GM21381 (cell line): Measurements from ENCODE around the gene SPON1.
"Not testable (repeated sequence)": the region's sequence is repeated elsewhere in the genome, so short reads cannot be mapped to it uniquely, and the experiment has no call there.

ENCODE experiments used
- ATAC-seq: cut with Tn5 transposase; IDR thresholded peaks from one replicate; pipeline ENCODE4 v1.9.1; 2021; ENCODE audit warnings: mild to moderate bottlenecking, moderate library complexity; ENCODE audit not compliant: unreplicated experiment

Gene SPON1

GRCh38 chr11:14075118-14076078, 112.9 kb downstream of the SPON1 start:
- ATAC-seq, result no peak

DNA sequence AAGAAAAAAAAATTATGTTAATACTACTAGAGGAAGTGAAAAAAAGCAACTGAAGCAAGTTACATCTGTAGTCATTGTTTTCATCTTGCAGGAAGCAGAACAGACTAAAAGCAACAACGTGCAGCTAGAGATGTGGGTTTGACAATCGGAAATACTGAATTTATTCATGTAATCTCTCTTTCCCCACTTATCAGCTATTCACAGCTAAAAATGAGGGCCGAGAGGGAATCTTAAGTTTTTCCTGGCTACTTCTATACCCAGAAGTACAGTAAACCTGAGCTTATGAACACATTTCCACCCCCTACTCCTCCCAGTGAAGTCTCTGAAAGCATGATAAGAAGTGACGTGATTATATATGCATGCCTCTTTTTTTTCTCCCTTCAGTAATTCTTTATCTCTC, 116.5 kb downstream of the SPON1 start:
- ATAC-seq, result no peak

DNA sequence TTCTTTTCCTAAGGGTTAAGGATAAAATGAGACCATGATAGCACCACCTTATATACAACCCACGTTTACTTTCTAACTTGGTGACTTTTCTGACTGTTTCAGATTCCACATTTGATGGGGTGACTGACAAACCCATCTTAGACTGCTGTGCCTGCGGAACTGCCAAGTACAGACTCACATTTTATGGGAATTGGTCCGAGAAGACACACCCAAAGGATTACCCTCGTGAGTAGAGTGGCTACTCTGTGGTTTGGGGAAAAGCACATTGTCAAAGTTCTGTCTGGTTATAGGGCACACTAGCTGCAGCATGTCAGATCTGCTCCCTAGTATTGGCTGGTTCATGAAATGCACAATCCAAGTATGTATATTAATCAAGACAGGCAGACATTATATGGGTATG, 117.3 kb downstream of the SPON1 start:
- no peak for ATAC-seq

GRCh38 chr11:14081581-14082231, 119.2 kb downstream of the SPON1 start:
- no peak for ATAC-seq

GRCh38 chr11:14082338-14082737, 119.8 kb downstream of the SPON1 start:
- ATAC-seq, result no peak

DNA sequence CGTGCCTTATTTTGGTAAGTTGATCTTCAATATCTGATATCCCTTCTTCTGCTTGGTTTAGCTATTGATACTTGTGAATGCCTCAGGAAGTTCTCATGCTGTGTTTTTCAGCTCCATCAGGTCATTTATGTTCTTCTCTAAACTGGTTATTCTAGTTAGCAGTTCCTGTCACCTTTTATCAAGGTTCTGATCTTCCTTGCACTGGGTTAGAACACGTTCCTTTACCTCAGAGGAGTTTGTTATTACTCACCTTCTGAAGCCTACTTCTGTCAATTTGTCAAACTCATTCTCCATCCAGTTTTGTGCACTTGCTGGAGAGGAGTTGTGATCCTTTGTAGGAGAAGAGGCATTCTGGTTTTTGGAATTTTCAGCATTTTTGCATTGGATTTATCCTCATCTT, 126.3 kb downstream of the SPON1 start:
- not testable (repeated sequence) for ATAC-seq

DNA sequence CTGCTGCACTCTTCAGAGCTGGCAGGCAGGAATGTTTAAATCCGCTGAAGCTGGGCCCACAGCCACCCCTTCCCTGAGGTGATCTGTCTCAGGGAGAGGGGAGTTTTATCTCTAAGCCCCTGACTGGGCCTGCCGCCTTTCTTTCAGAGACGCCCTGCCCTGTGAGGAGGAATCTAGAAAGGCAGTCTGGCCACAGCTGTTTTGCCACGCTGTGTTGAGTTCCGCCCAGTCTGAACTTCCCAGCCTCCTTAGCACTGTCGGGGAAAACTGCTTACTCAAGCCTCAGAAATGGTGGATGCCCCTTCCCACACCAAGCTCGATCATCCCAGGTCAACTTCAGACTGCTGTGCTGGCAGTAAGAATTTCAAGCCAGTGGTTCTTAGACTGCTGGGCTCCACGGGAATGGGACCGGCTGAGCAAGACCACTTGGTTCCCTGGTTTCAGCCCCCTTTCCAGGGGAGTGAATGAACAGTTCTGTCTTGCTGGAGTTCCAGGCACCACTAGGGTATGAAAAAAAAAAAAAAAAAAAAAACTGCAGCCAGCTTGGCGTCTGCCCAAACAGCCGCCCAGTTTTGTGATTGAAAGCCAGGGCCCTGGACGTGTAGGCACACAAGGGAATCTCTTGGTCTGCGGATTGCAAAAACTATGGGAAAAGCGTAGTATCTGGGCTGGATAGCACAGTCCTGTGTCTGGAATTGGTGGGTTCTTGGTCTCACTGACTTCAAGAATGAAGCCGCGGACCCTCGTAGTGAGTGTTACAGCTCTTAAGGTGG, 127.4 kb downstream of the SPON1 start:
- no peak for ATAC-seq

- ATAC-seq, result not testable (repeated sequence)
These were observed 128.1 kb downstream of the SPON1 start for GRCh38 chr11:14090631-14091030.

DNA sequence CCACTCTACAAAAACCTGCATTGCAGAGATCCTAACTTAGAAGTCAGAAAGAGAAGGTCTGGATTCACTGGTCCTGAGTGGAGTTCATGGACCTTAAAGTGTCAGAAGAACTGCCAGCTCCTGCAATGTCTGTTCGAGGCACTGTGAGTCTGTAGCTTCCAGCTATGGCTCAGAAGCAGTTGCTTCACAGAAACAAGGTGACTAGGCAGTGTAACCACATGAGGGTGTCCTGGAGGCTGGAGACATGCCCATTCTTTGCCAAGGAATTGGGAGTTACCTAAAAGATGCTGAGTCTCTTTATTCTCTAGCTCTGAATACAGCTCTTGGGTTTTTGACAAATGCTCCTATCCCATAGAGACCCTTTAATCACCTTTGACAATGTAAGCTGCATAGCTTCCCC, 130.5 kb downstream of the SPON1 start:
- ATAC-seq, result no peak

- no peak for ATAC-seq
These were observed 132.0 kb downstream of the SPON1 start for GRCh38 chr11:14094481-14095037.

DNA sequence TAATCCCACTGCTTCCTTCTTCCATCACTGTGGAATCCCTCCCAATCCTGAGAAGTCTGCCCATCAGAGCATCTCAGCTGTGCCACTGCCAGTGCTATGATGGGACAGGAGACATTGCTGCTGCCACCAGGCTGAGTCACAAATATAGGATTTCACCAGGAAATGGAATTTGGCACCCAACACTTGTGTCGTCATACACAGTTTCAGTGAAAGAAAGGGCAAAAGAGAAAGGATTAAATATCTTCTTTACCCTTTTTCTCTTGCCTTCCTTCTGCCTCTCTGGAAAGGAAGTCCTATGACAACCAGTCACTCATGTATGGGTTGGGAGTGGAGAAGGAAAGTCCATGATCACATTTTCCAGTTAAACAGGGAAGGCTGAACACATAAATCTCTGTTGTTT, 133.4 kb downstream of the SPON1 start:
- no peak for ATAC-seq

DNA sequence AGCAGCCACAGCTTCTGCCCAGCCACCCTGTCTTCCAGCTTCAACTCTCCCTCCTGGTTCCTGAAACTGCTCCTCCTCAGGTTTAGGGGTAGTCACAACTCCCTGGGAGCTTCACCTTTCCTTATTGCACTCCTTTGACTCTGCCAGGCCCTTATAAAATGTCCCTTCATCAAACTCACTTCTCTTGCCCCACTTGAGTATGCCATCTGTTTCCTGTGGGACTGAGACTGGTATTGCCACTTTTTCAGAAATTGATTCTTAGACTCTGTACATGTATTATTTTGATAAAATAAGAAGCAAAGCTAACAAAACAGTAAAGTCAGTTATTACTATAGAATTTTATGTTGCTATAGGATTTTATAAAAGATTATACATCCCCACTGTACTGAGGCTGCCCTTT, 134.1 kb downstream of the SPON1 start:
- no peak for ATAC-seq

DNA sequence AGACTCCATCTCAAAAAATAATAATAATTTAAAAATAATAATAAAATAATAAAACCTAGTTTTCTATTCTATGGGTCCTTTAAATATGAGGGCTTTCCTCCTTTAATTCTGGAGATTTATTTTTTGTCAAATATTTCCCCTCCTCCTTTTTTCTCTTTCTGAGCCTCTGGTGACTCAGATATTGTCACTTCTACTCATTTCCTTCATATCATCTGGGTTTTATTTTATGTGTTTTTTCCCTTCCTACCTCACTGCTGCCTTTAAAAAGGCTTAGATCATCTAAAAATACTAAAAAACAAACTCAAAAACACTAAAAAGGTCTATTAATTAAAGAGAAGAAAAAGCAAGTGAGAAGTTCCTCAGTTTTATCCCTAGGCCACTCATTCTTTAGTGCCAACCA, 138.9 kb downstream of the SPON1 start:
- no peak for ATAC-seq

- ATAC-seq, result no peak
These were observed 140.2 kb downstream of the SPON1 start for GRCh38 chr11:14102766-14103165.

GRCh38 chr11:14105446-14105845, 142.9 kb downstream of the SPON1 start:
- no peak for ATAC-seq

- no peak for ATAC-seq
These were observed 144.0 kb downstream of the SPON1 start for GRCh38 chr11:14106303-14107049.

GRCh38 chr11:14107050-14107430, 144.5 kb downstream of the SPON1 start:
- ATAC-seq, result no peak

DNA sequence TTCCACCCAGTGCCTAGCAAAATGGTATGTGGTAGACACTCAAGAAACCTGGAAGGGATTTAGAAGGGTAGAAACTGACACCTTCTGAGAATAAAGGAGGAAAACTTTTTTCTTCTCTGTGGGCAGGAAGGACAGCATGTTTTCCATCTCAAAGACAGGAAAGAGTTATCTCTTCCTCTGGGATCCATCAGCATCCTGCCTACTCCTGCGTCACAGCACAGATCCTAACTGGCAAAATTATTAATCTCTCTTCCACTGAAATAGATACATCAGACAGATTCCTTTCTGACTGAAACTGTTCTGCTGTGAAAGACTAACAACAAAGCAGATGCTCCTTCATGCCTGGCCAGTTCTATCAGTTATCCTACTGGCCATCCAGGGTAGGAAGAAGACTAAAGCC, 147.2 kb downstream of the SPON1 start:
- ATAC-seq, result no peak

DNA sequence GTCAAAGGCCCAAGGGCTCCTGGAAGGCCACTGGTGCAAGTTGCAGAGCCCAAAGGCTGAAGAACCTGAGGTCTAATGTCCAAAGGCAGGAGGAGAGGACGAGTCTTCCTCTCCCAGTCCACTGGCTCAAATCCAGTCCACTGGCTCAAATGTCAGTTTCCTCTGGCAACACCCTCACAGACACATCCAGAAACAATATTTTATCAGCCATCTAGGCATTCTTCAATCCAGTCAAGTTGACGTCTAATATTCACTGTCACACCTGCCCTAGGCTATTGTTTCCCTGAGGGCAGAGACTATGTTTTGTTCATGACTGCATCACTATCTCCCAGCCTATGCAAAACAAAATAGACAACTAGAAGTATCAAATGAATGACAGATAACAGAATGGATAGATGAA, 148.1 kb downstream of the SPON1 start:
- ATAC-seq, result no peak

DNA sequence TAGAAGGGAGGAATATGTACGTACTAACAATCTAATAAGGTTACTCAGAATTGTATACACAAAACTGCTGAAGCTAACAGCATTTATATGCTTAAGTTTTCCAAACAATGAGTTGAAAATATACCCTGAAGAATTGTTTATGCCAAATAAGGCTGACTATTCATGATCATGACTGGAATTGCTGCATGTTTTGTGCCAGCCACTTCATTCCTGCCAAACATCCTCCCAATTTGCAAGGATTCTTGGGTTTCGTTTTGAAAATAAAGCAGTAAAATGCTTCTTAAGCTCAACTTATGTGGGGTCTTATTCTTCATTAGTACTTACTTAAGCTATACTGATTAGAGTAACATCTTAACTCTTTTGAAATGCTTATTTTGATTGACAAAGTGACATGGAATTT, 149.0 kb downstream of the SPON1 start:
- no peak for ATAC-seq

DNA sequence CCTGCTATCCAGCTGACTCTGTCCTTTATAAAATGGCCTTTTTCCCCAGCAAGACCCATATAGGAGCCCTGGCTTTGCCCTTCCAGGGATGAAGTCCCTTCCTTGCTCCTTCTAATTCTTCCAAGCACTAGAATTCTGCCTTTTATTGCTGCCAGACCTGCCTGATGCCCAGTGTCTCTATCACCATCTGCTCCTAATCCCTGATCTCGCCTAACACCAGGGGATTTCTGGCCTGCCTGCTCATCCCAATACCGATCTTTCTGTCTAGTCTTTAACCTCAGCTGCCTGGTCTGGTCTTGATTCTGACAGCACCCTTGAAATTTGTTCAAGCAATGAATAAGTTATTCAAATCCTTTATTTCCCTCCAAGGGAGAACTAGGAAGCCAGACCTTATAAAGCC, 150.2 kb downstream of the SPON1 start:
- ATAC-seq, result no peak
